ENCODE data around the gene VASH2.

- TF ChIP-seq CTCF (IDR thresholded peaks at IDR 0.05; ENCODE audit: low read length), result no peak
- no peak for TF ChIP-seq EZH2 (IDR thresholded peaks at IDR 0.05; ENCODE audit: borderline replicate concordance, low read length)
These were observed 995 bp downstream of the VASH2 start for GRCh38 chr1:212951126-212951946.

Measured in OCI-LY1 (cell line).